Osteocyte (in vitro differentiated cells): ENCODE results near the gene TNIP1. TPM values are rescaled to one million over a fixed set of nuclear protein-coding genes. Genes with fewer than 3 reads are reported as not detected.

Experiments used
- DNase-seq: peaks from one replicate; pipeline ENCODE4 v3.0.0; 2021; ENCODE audit warnings: mixed read lengths; ENCODE audit not compliant: unreplicated experiment; ENCODE audit errors: extremely low spot score
- H3K27ac Mint-ChIP-seq: one replicate; pipeline ENCODE4 v1.8.0; 2021; ENCODE audit warnings: mild to moderate bottlenecking, mixed read lengths; ENCODE audit not compliant: unreplicated experiment
- H3K27me3 Mint-ChIP-seq: one replicate; pipeline ENCODE4 v1.8.0; 2021; ENCODE audit warnings: mixed read lengths; ENCODE audit not compliant: unreplicated experiment
- H3K36me3 Mint-ChIP-seq: one replicate; pipeline ENCODE4 v1.8.0; 2021; ENCODE audit warnings: mixed read lengths; ENCODE audit not compliant: unreplicated experiment
- H3K4me1 Mint-ChIP-seq: one replicate; pipeline ENCODE4 v1.8.0; 2021; ENCODE audit warnings: mixed read lengths; ENCODE audit not compliant: unreplicated experiment
- H3K4me3 Mint-ChIP-seq: one replicate; pipeline ENCODE4 v1.8.0; 2021; ENCODE audit warnings: mild to moderate bottlenecking, moderate library complexity, mixed read lengths; ENCODE audit not compliant: unreplicated experiment
- H3K9me3 Mint-ChIP-seq: one replicate; pipeline ENCODE4 v1.8.0; 2021; ENCODE audit warnings: mixed read lengths; ENCODE audit not compliant: unreplicated experiment
- total RNA-seq: library from RNA; stranded (reverse); gene quantifications from 2 replicates; pipeline ENCODE4 v1.2.1, GENCODE V29; 2021
- TF ChIP-seq, protein P1 (sequence below): fragments of 200-600 bp; sonication (generic); IDR thresholded peaks from 2 replicates; pipeline ENCODE4 v1.5.0; 2021; ENCODE audit warnings: antibody characterized with exemption, mild to moderate bottlenecking, moderate library complexity

Gene TNIP1
- total RNA-seq, 1 donor from 2014 or later, result 85.5 TPM

DNA sequence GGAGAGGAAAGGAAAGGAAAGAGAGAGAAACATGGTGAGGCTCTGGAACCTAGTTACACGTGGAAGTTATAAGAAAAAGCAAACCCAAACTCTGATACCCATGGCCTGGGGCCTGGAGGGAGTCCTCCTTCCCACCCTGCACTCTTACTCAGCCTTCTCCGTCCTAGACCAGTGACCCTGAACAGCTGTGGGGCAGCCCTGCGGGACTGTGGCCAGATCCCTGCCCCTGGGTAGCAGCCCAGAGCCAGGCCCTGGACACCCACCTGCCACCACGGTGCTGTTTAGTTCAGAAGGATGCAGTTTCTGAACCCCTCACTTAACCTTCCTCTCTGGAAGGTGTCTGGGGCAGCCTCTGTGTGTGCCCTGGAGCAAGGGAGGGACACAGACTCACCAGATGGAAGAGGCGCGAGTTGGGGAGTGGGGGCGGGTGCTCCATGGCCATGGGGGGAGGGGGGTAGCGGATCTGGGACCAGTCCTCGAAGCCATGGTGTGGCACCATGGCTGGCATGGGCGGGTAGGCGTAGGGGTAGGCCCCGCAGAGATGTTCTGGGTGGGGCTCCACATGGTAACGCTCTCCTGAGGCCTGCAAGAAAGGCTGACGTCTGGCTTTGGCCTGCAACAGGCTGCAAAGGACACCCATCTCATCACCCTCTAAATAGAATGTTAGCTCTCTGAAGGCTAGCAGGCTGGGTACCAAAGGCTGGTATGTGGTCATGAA lies 47.5 kb downstream of the TNIP1 start:
- Mint-ChIP-seq H3K36me3 (peaks cover 64% of the 10 kb centered on the region), H3K9me3 (no peaks in the 10 kb centered on the region), H3K27ac (no peak overlapping the region), H3K27me3 (no peaks in the 10 kb centered on the region), H3K4me1 (peaks cover 12% of the 10 kb centered on the region), H3K4me3 (no peak overlapping the region)
- DNase-seq, result no peak
- TF ChIP-seq, protein P1, sequence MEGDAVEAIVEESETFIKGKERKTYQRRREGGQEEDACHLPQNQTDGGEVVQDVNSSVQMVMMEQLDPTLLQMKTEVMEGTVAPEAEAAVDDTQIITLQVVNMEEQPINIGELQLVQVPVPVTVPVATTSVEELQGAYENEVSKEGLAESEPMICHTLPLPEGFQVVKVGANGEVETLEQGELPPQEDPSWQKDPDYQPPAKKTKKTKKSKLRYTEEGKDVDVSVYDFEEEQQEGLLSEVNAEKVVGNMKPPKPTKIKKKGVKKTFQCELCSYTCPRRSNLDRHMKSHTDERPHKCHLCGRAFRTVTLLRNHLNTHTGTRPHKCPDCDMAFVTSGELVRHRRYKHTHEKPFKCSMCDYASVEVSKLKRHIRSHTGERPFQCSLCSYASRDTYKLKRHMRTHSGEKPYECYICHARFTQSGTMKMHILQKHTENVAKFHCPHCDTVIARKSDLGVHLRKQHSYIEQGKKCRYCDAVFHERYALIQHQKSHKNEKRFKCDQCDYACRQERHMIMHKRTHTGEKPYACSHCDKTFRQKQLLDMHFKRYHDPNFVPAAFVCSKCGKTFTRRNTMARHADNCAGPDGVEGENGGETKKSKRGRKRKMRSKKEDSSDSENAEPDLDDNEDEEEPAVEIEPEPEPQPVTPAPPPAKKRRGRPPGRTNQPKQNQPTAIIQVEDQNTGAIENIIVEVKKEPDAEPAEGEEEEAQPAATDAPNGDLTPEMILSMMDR, result no peak

DNA sequence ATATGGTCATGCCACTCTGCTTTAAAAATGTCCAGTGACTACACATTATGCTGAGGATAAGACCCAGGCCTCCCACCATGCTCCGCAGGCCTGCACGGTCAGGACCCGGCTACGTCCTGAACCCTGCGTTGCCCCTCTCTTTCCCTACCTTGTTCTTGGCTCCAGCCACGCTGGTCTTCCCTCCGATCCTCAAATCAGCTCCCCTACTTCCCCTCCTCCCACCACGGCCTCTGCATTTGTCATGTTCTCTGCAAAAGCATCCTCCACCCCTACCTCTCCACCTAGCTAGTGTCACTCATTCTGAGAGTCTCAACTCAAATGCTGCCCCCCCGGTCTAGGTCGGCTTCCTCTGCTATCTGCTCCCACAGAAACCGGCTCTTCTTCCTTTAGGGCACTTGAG lies 49.3 kb downstream of the TNIP1 start:
- Mint-ChIP-seq H3K4me3 (no peak overlapping the region), H3K27me3 (no peaks in the 10 kb centered on the region), H3K27ac (no peak overlapping the region), H3K9me3 (no peaks in the 10 kb centered on the region), H3K36me3 (peaks cover 57% of the 10 kb centered on the region), H3K4me1 (no peaks in the 10 kb centered on the region)
- TF ChIP-seq, protein P1, result no peak
- no peak for DNase-seq

DNA sequence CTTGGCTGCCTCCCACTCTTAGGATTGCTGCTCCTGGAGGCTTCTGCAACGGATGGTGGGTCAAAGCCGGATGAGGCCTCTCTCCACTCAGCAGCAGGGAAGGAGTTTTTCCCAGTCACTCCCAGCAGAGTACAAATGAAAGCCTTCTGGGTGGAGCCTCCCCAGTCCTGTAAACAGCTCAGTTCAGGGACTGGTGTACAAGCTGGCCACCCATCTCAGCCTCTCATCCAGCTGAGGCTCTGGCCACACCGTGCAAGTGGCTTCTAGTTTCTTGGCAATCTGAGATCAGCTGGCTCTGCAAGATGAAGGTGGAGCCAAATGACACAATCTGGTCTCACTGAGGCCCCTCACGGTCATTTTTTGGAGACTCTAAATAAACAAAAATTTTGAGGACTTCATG lies 50.5 kb downstream of the TNIP1 start:
- H3K9me3 Mint-ChIP-seq, result no peaks in the 10 kb centered on the region
- H3K27ac Mint-ChIP-seq, result no peak overlapping the region
- TF ChIP-seq, protein P1, result no peak
- no peak overlapping the region for H3K4me3 Mint-ChIP-seq
- no peaks in the 10 kb centered on the region for H3K27me3 Mint-ChIP-seq
- no peaks in the 10 kb centered on the region for H3K4me1 Mint-ChIP-seq
- no peak for DNase-seq
- H3K36me3 Mint-ChIP-seq, result peaks cover 49% of the 10 kb centered on the region

DNA sequence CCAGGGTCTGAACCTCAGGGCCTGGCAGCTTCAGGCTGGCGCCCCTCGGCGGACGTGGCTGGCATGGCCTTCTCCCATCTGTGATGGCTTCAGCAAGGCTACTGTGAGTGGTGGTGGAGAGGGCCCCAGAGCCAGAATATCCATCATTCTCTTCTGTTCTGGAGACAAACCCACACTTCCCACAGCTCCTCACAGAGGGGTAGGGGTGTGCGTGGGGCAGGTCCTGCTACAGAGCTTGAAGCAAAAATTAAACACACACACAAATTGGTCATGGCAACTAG lies 50.8 kb downstream of the TNIP1 start:
- no peak overlapping the region for H3K4me3 Mint-ChIP-seq
- H3K36me3 Mint-ChIP-seq, result peaks cover 47% of the 10 kb centered on the region
- no peak for DNase-seq
- no peak overlapping the region for H3K27ac Mint-ChIP-seq
- no peaks in the 10 kb centered on the region for H3K27me3 Mint-ChIP-seq
- TF ChIP-seq, protein P1, result no peak
- H3K4me1 Mint-ChIP-seq, result no peaks in the 10 kb centered on the region
- H3K9me3 Mint-ChIP-seq, result no peaks in the 10 kb centered on the region

DNA sequence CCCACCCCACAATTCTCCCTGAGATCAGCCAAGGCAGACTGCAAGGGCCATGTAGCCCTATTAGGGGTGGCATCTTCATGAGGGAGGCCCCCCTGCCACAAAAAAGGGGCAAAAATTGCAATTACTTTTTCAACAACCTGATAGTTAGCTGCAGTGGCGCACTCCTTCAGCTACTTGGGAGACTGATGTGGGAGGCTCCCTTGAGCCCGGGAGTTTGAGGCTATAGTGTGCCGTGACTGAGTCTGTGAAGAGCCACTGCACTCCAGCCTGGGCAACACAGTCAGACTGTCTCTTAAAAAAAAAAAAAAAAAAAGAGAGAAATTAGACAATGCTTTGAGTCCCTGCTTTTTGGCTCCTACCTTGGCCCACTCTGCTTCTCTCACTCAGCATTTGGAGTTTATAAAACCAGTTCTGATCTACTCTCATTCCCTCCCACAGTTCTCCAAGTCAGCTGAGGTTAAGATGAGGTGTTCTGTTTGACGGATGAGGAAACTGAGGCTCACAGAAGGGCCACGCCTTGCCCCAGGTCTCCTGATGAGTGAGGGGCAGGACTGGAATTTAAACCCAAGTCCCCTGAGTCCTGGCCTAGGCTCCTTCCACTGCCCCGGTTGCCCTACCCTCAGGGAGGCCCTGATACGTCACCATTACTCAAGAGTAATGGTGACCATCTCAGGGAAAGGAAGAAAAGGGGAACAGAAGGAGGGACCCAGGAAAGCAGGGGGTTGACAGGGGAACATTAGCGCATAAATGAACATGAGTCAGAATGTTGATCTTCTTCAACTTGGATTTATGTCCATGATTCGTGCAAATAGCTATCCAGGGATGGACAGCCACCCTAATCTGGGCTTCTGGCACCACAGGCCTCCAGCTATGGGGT lies 51.4 kb downstream of the TNIP1 start:
- no peaks in the 10 kb centered on the region for H3K9me3 Mint-ChIP-seq

More for the DNA sequence above, 51.4 kb downstream of the TNIP1 start:
- Mint-ChIP-seq H3K4me1 (no peaks in the 10 kb centered on the region), H3K27ac (no peak overlapping the region), H3K36me3 (peaks cover 47% of the 10 kb centered on the region), H3K27me3 (no peaks in the 10 kb centered on the region), H3K4me3 (no peak overlapping the region)
- TF ChIP-seq, protein P1, result no peak
- no peak for DNase-seq
